LoVo (cell line): ENCODE data around the gene ZBTB37.
A peak's percentile ranks its signal among the peaks of the same experiment; 100 is the strongest.
"Not testable (repeated sequence)": the region's sequence is repeated elsewhere in the genome, so short reads cannot be mapped to it uniquely, and the experiment has no call there.

Experiments used
- DNase-seq: peaks from one replicate; pipeline ENCODE4 v3.0.0-alpha.2; 2016; ENCODE audit warnings: low spot score

The ZBTB37 gene

GRCh38 chr1:173868266-173869020, at the start of gene ZBTB37:
Gene ZBTB37, plus strand, starts transcription at chr1:173868380. Its CDS starts 1,846 bp downstream, at chr1:173870226.
- DNase-seq, result peak; percentile 93

DNA sequence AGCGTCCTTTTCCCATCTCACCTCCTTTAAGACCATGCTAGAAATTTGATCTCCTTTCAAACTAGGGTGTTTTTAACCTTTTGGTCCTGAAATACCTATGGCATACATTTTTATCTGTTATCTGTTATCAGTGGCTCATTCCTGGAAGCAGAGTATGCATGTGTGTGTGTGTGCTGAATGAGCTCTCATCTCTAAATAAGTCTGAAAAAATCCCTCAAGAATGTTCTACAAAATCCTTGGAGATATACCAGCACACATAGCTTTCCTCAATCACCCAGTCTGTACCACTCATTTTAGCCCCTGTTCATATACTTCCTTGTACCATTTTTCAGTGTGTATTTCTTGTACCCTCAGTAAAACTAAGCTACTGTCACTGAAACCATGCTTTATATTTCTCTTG, 49.7 kb upstream of the ZBTB37 start:
- DNase-seq, result no peak

DNA sequence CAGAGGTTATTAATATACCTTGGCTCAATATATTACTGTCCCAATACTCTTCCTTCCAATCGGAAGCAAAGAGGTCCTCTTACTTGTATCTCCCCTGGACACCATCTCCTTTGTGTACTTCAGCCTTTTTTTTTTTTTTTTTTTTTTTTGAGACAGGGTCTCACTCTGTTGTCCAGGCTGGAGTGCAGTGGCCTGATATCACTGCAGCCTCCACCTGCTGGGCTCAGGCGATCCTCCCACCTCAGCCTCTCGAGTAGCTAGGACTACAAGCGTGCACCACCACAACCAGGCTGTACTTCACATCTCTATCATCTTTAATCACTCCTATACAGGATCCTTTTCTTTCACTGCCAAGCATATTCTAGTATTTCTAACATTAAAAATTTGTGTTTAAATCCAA, 46.5 kb upstream of the ZBTB37 start:
- no peak for DNase-seq

- DNase-seq, result no peak
Observed at GRCh38 chr1:173823781-173824314, 44.3 kb upstream of the ZBTB37 start.

DNA sequence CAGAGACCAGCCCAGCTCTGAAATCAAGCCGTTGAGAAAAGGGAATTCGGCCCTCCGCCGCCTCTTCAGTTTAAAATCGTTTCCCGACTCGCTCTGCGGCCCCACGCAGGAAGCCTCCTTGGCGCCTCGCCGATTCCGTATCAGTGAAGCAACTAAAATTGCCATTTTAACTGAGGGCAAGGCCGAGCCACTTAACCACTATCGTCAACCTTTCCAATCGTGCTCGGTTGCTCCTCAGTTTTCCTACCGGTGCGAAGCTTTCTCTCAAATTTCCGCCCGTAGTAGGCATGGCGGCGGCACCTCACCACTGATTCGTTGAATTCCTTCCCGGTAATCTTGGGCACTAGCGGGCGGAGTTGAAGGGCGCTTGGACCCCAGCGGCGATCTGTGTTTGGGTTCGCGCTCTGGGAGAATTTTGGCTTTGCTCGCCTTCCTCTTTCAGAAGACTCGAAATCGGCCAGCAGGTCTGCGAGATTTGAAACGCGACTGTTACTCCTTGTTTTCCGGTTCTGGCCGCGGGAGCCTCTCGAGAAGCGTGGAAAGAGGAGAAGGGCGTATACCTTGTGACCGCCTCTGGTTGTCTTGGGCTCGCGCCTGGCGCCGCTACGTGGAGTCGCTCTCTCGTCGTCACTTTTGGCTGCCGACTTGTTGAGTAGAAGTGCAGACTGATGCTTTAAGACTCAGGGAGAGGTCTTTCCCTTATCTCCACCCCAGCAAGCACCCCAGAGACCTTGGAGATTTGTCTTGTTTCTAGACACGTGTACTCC, 43.7 kb upstream of the ZBTB37 start, which contains the start of the genes CENPL and DARS2:
Gene CENPL, minus strand, starts transcription at position 569 of the 767 bp plus-strand sequence. CDS start 13,584 bp downstream, outside the sequence.
Gene DARS2, plus strand, starts transcription at position 359 of the 767 bp plus-strand sequence. CDS start 557 bp downstream, outside the sequence.
- peak; percentile 98 for DNase-seq

DNA sequence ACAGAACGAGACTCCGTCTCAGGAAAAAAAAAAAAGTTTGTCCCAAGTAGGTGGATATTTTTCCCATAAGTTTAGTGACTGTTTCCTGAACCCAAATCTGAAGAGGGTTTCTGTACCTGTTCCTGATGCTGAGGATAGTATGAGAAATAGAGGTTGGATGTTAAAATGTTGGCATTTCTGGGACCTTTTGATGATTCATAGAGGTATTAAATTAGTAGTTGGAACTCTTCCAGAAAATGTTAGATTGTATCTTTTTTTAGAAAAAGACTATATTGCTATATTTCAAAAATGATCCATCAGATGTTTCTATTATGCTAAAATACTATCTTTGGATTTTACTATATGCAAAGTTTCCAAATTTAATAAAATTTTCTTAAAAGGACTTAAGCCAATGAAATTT, 40.6 kb upstream of the ZBTB37 start:
- DNase-seq, result no peak

DNA sequence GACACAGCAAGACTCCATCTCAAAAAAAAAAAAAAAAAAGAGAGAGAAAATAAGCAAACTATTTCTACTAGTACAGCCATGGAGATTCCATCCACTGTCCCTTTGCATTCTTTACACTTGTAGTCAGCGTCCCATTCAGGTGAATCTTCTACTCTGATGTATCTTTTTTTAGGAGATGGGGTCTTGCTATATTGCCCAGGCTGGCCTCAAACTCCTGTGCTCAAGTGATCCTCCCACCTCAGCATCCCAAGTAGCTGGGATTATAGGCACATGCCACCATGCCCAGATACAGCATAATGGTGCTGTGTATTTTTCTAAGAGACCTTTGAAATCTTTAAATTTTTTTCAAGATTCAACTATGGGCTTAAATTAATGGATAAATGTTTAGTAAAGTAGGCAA, 35.4 kb upstream of the ZBTB37 start:
- no peak for DNase-seq

DNA sequence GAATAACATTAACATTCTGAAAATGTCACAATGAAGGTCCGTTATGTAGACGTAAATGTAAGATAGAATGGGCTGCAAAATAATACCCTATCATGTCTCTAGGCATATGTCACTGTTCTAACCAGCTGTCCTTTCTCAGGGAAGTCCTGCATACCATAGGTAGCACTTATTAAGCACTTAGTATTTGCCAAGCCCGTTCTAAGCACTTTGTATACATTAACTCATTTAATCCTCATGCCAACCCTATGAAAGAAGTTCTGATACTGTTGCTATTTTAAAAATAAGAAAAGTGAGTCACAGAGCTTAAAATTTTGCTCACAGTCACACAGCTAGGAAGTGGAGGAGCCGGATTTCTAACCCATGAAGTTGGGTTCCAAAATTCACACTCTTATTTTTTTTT, 16.1 kb upstream of the ZBTB37 start:
- DNase-seq, result no peak

DNA sequence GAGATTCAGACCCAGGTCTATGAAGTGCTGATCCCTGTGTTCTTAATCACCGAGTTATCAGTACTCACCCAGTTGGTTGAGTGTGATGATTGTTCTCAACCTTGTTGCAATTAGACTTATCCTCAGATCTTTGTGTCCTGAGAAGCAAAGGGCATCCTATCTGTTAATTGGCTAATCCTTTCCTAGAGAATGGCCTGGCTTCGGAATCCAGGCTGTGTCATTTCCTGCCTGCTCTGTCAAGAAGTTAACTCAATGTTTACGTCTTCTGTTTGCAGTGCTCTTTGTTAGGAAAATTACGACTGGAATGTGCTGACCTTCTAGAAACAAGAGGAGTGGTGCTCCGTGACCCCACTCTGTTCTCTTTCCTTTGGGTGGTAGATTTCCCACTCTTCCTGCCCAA, 15.1 kb upstream of the ZBTB37 start:
- DNase-seq, result no peak

- DNase-seq, result no peak
Observed at GRCh38 chr1:173856014-173856413, 12.2 kb upstream of the ZBTB37 start.

DNA sequence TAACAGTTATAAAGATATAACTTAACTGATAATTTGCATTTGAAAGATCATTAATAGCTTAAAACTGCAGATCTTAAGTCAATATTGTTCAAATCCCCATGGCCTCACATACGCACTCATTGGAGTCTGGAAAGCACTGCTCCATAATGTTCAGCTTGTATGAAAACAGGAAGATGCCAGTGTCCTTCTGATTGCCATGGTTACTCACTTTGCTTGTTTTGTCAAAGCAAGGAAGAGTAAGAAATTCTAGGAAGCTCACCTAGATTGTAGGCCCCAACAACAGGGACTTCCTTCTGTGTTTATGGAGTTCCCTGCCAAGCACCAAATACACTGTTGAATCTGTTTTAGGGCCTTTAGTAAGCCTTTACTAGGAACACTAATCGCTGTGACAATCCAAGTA, 11.3 kb upstream of the ZBTB37 start:
- DNase-seq, result no peak

DNA sequence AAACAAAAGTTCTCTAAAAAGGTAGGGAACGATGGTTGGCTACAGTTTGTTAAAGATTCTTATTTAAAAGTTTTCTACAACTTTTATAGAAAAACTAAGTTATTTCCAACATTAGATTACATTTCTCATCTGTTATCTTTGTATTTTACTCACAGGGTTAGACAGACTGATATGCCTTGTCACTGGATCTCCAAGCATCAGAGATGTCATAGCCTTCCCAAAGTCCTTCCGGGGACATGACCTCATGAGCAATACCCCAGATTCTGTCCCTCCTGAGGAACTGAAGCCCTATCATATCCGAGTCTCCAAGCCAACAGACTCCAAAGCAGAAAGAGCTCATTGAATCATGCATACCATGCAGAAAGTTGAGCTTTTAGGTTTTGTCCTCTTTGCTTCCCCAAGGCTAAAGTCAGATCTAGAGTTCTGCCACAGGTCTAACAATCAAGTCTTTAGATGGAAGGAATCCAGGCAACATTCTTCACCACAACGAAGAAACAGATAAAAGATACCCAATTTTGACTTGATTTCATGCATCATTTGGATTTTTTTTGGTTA, 10.7 kb upstream of the ZBTB37 start:
- DNase-seq, result no peak

DNA sequence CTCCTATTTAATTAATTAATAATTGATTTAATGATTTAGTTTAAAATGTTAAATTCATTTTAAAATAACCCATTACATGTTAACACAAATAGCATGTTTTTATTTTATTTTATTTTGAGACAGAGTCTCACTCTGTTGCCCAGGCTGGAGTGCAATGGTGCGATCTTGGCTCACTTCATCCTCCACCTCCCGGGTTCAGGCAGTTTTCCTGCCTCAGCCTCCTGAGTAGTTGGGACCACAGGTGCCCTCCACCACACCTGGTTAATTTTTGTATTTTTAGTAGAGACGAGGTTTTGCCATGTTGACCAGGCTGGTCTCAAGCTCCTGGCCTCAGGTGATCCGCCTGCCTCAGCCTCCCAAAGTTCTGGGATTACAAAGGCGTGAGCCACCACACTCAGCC, 8.6 kb upstream of the ZBTB37 start:
- not testable (repeated sequence) for DNase-seq

DNA sequence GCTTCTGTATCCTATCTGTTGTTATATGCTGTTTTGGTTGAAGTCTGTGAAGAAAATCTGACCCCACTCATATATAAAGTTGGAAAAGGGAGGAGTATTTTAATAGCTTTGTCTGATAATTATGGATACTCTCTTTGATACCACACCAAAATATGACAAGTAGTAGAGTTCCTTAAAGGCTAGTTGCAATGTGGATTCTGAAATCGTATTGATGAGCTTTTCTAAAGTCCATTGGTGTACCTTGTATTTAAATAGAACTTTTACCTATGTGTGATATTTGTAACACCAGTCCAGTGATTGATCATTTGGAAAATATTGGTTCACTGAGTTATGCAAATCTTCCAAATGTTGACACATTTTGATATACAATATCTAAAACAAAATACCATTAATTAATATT, 8.1 kb upstream of the ZBTB37 start:
- DNase-seq, result no peak

- DNase-seq, result peak; percentile 7
Observed at GRCh38 chr1:173861731-173862145, 6.4 kb upstream of the ZBTB37 start.

DNA sequence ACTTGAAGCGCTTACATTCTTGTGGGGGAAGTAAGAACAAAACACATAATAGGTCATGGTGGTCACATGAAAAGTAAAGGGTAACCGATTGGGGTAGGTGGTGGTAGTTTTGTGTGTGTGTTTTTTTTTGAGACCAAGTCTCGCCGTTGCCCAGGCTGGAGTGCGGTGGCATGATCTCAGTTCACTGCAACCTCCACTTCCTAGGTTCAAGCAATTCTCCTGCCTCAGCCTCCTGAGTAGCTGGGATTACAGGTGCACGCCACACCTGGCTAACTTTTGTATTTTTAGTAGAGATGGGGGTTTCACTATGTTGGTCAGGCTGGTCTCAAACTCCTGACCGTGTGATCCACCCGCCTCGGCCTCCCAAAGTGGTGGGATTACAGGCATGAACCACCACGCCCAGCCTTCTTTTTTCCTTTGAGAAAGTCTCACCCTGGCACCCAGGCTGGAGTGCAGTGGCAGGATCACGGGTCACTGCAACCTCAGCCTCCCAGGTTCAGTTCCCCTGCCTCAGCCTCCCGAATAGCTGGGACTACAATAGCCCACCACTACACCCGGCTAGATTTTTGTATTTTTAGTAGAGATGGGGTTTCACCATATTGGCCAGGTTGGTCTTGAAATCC, 5.9 kb upstream of the ZBTB37 start:
- DNase-seq, result not testable (repeated sequence)

DNA sequence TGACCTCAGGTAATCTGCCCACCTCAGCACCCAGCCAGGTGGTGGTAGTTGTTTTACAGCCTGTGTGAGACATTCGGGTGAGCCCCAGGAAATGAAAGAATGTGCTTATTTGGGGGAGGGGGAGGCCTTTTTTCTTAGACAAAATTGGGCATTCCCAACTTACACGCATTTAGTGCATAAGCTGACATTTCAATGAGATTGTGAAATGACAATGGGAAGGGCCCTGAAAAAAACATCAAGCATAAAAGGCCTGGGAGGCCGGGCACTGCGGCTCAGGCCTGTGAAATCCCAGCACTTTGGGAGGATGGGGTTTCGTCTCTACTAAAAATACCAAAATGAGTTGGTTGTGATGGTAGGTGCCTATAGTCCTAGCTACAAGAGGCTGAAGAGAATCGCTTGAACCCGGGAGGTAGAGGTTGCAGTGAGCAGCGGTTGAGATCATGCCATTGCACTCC, 5.4 kb upstream of the ZBTB37 start:
- DNase-seq, result peak; percentile 37

DNA sequence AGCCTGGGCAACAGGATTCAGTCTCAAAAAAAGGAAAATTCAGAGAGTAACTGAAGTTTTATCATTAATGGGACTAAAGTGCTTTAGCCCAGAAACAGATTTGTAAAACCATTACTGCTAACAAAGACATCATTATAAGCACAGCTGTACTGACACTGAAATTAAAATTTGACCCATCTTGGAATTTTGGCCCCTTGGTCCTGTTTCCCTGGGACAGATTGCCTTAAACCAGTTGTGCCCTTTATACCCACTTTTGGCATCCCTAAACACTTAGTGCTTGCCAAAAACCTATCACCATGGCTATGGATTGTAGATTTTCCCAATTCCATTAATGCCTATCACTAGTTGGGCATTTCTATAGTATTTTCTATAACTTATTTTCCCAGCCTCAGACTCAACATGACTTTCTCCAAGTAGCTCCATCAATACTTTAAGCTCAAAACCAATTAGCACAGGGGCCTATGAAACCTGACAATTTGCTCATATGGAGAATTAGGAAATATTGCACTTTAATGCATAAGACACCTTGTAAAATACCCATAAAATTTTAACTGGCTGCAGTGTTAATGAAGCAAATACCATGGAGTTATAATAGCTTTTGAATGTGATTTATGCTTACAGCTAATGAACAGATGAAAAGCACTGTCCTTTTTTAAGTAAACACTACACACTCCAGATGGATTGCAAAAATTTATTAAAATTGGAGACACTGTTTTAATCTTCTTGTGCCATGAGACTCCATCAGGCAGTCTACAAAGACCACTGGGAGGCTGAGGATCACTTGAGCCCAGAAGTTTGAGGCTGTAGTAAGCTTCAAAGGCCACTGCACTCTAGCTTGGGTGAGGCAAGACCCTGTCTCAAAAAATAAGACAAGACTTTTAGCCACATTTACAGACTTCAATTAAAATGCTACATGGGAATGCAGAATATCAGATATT, 4.7 kb upstream of the ZBTB37 start:
- peak; percentile 41 for DNase-seq

GRCh38 chr1:173864179-173864867, 3.9 kb upstream of the ZBTB37 start:
- DNase-seq, result peak; percentile 14

GRCh38 chr1:173865468-173866164, 2.6 kb upstream of the ZBTB37 start:
- no peak for DNase-seq
